SJCRH30 (cell line): ENCODE results near the gene NFKBIA. TPM values are rescaled to one million over a fixed set of nuclear protein-coding genes. Genes with fewer than 3 reads are reported as not detected.

Experiments
- DNase-seq, 2 experiments: peaks; one replicate each; pipeline ENCODE4 v3.0.0-alpha.2; 2015 to 2020
- H3K27ac ChIP-seq: fragments of 250-450 bp; sonication (Bioruptor Pico); 2 replicates; pipeline ENCODE4 v1.5.1; 2020; ENCODE audit warnings: mild to moderate bottlenecking, moderate library complexity
- H3K27me3 ChIP-seq: fragments of 250-450 bp; sonication (Bioruptor Pico); 2 replicates; pipeline ENCODE4 v1.5.1; 2020; ENCODE audit warnings: mild to moderate bottlenecking, moderate library complexity
- H3K36me3 ChIP-seq: fragments of 250-450 bp; sonication (Bioruptor Pico); 2 replicates; pipeline ENCODE4 v1.5.1; 2020; ENCODE audit warnings: mild to moderate bottlenecking, moderate library complexity
- H3K4me1 ChIP-seq: fragments of 250-450 bp; sonication (Bioruptor Pico); 2 replicates; pipeline ENCODE4 v1.5.1; 2020; ENCODE audit warnings: mild to moderate bottlenecking, moderate library complexity
- H3K4me3 ChIP-seq: fragments of 250-450 bp; sonication (Bioruptor Pico); 2 replicates; pipeline ENCODE4 v1.5.1; 2020; ENCODE audit warnings: mild to moderate bottlenecking, moderate library complexity
- H3K9me3 ChIP-seq: fragments of 250-450 bp; sonication (Bioruptor Pico); replicated peaks from 2 replicates; pipeline ENCODE4 v1.5.1; 2020; ENCODE audit warnings: mild to moderate bottlenecking, moderate library complexity
- total RNA-seq: library from RNA; depleted of rRNA; stranded (reverse); fragments of >200 nt; shearing (Covaris generic); gene quantifications from 2 replicates; pipeline ENCODE4 v1.2.3, GENCODE V29; 2014

NFKBIA gene
- total RNA-seq, 1 experiment from 2014 or later, result 25.7 TPM

DNA sequence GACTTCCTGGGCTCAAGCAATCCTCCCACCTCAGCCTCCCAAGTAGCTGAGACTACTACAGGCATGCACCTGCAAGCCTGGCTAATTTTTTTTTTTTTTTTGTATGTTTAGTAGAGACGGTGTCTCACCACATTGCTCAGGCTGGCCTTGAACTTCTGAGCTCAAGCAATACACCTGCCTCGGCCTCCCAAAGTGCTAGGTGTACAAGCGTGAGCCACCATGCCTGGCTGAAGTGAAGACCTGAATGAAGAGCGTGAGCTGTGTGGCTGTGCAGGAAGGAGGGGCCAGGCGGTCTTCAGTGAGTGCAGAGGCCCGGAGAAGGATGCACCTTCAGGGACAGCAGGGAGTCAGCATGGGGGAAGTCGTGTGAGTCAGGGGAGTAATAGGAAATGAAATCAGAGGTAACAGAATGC lies 14.9 kb upstream of the NFKBIA start:
- Histone ChIP-seq H3K9me3 (no peaks in the 10 kb centered on the region), H3K27me3 (no peaks in the 10 kb centered on the region), H3K4me3 (no peak overlapping the region), H3K36me3 (no peaks in the 10 kb centered on the region), H3K27ac (no peak overlapping the region), H3K4me1 (peaks cover 9% of the 10 kb centered on the region)
- DNase-seq, result no peak

DNA sequence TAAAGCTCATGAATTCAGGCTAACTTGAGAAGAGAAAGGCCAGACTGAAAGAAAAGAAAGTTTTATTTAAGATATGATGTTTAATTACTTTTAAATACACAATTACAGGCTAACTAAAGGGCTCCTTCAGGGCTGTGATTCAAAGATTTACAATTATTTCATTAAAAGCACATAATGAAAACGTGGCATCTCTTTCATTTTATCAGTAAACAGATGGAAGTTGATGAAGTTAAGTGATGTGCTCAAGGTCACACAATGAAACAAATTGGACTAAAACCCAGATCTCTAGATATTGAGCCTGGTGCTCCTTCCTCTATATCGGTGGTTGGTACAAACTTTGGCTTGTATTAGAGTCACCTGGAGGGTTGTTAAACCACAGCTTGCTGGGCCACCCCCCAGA lies 13.5 kb upstream of the NFKBIA start:
- DNase-seq, result no peak

DNA sequence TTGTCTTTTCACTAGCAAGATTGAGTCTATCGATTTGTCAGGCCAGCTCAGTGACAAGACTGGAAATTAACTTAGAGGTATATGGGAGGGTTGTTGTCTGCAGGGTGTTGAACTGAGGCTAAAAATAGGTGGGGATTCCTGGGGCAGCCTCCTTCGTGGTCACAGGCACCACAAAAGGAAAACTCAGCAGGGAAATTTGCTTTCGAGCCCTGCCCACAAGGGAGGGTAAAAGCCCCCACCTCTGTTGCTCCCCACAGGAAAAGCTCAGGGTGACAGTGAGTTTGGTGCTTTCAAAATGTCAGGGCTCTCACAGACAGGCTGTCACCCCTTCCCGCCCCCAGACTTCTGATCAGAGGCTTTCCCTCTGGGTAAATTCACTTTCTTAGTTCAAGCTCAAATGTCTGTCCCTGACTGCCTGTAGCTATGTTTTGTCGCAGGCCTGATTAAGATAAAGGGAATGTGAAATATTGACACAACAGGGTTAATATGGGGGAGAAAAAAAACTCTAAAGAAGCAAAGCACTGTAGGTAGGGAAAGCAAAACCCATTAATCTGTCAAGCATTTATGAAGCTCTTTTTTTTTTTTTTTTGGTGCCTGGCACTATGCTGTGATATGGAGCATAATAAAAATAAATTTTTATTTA lies 11.7 kb upstream of the NFKBIA start:
- Histone ChIP-seq H3K4me1 (peaks cover 6% of the 10 kb centered on the region; the same call in 1 of the 2 replicates), H3K36me3 (no peaks in the 10 kb centered on the region), H3K27me3 (no peaks in the 10 kb centered on the region), H3K27ac (no peak overlapping the region), H3K4me3 (no peak overlapping the region), H3K9me3 (no peaks in the 10 kb centered on the region)
- DNase-seq, result no peak

More for the DNA sequence above, 13.5 kb upstream of the NFKBIA start:
- no peaks in the 10 kb centered on the region for H3K36me3 ChIP-seq
- H3K9me3 ChIP-seq, result no peaks in the 10 kb centered on the region
- H3K27me3 ChIP-seq, result no peaks in the 10 kb centered on the region
- peaks cover 13% of the 10 kb centered on the region for H3K4me1 ChIP-seq
- no peak overlapping the region for H3K4me3 ChIP-seq
- no peak overlapping the region for H3K27ac ChIP-seq

DNA sequence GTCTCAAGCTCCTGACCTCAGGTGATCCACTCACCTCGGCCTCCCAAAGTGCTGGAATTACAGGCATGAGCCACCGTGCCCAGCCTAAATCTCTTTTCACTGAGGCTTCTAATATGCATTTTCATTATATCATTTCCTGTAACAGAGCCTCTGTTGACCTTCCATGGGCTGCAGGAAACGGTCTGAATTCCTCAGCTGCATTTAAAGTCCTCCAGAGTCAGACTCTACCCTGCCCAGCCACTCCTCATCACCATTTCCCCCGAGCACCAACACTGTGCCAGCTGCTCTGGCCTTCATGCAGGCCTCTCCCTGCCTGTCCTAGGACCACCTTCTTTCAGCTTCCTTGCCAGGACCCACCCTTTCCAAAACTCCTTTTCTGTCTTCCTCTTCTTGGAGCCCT lies 9.8 kb upstream of the NFKBIA start:
- H3K27me3 ChIP-seq, result no peaks in the 10 kb centered on the region
- no peak overlapping the region for H3K27ac ChIP-seq
- no peaks in the 10 kb centered on the region for H3K36me3 ChIP-seq
- no peak overlapping the region for H3K4me3 ChIP-seq
- peak; percentile 27 to 28 for DNase-seq
- H3K4me1 ChIP-seq, result peaks cover 6% of the 10 kb centered on the region; the same call in 1 of the 2 replicates
- H3K9me3 ChIP-seq, result no peaks in the 10 kb centered on the region

DNA sequence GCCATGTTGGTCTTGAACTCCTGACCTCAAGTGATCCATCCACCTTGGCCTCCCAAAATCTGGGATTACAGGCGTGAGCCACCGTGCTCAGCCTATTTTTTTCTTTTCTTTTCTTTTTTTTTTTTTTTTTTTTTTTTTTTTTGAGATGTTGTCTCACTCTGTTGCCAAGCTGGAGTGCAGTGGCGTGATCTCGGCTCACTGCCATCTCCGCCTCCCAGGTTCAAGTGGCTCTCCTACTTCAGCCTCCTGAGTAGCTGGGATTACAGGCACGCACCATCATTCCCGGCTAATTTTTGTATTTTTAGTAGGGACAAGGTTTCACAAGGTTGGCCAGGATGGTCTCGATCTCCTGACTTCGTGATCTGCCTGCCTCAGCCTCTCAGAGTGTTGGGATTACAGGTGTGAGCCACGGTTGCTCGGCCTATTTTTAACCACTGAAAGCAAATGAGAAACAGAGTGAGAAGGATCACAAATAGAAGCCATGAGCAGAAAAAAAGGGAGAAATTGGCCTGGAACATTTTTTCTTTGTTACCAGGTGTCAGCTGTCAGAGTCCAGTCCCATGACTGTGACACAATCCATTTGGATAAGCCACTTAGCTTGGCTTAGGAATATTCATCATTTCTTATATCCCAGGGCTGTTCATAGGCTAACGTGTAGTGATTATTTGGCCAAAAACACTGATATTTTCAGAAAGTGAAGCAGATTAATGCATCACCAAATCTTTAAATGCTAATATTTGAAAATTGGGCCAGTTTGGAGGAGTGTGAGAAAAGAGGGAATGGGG lies 7.9 kb upstream of the NFKBIA start:
- H3K36me3 ChIP-seq, result no peaks in the 10 kb centered on the region
- H3K27me3 ChIP-seq, result no peaks in the 10 kb centered on the region
- no peaks in the 10 kb centered on the region for H3K9me3 ChIP-seq
- peaks cover 6% of the 10 kb centered on the region; the same call in 1 of the 2 replicates for H3K4me1 ChIP-seq
- H3K27ac ChIP-seq, result no peak overlapping the region
- DNase-seq, result no peak
- no peak overlapping the region for H3K4me3 ChIP-seq

DNA sequence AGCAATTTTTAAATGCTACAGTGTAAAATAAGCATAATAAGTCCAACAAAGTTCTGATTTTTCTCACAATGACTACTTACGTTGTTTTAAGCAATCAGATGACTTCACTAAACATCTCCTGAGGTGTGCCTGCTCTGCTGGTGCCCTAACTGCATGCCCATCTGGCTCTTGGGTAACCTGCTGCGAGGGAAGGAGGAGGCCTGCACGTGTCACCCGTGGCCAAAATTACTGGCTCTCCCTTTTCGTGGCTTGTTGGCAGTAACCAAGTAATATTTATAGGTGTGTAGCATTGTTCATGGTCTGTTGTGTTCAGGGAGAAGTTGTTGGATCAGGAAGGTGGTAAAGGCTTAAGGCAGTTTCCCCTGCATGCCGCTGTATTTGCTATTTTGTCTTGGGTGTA lies 6.3 kb upstream of the NFKBIA start:
- H3K4me1 ChIP-seq, result peaks cover 6% of the 10 kb centered on the region; the same call in 1 of the 2 replicates
- no peaks in the 10 kb centered on the region for H3K9me3 ChIP-seq

DNA sequence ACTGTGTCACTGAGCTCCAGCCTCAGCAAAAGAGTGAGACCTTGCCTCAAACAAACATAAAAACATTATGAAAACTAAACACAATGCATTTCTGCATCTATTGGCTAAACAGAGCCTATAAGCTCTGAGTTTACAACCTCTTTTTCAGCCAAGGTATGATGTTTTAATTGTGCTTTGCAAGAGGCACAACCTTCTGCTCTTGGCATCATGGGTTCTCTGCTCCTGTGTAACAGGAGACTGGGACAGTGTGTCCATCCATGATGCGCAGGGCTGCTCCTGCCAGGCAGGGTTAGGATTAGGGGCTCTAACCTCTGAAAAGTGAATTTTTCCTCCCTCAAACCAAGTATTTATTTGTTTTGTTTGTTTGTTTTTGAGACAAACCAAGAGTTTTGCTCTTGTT lies 5.0 kb upstream of the NFKBIA start:
- peaks cover 9% of the 10 kb centered on the region; the same call in 1 of the 2 replicates for H3K4me1 ChIP-seq
- no peaks in the 10 kb centered on the region for H3K9me3 ChIP-seq
- H3K36me3 ChIP-seq, result no peaks in the 10 kb centered on the region
- H3K4me3 ChIP-seq, result no peak overlapping the region
- no peaks in the 10 kb centered on the region for H3K27me3 ChIP-seq
- DNase-seq, result no peak
- H3K27ac ChIP-seq, result no peak overlapping the region

More for the DNA sequence above, 6.3 kb upstream of the NFKBIA start:
- Histone ChIP-seq H3K27ac (no peak overlapping the region), H3K27me3 (no peaks in the 10 kb centered on the region), H3K36me3 (no peaks in the 10 kb centered on the region), H3K4me3 (no peak overlapping the region)
- DNase-seq, result no peak

DNA sequence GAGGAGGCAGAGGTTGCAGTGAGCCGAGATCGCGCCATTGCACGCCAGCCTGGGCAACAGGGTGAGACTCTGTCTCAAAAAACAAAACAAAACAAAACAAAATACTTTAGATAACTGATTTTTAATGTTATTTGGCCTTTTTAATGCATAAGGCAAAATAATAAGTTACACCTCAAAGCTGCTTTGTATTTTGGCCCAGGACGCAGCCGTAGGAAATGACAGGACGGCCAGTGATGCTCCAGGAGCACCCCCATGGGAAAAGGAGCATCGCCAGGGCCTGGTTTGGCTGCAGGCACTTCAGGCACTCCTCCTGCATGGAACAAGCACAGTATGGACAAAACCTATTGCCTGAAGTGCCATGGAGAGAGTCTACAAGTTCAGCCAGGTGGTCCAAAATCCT lies 3.5 kb upstream of the NFKBIA start:
- Histone ChIP-seq H3K27me3 (no peaks in the 10 kb centered on the region), H3K4me3 (no peak overlapping the region), H3K9me3 (no peaks in the 10 kb centered on the region), H3K36me3 (peaks cover 4% of the 10 kb centered on the region), H3K4me1 (0 out of 2 replicates have a peak, but pooled peaks cover 4% of the 10 kb centered on the region), H3K27ac (no peak overlapping the region)
- no peak for DNase-seq

DNA sequence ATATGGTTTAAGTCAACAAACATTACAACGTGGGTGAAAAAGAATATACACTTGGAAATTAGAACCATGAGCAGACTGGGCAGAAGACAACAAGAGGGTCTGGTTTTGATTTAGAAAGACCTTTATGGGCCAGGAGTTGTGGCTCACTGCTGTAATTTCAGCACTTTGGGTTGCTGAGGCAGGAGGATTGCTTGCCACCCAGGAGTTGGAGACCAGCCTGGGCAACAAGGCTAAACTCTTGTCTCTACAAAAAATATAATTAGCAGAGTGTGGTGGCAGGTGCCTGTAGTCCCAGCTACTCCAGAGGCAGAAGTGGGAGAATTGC lies 2.7 kb upstream of the NFKBIA start:
- 0 out of 2 replicates have a peak, but pooled peaks cover 4% of the 10 kb centered on the region for H3K4me1 ChIP-seq
- H3K36me3 ChIP-seq, result peaks cover 12% of the 10 kb centered on the region
- H3K27ac ChIP-seq, result no peak overlapping the region
- H3K27me3 ChIP-seq, result no peaks in the 10 kb centered on the region
- no peaks in the 10 kb centered on the region for H3K9me3 ChIP-seq
- no peak overlapping the region for H3K4me3 ChIP-seq
- no peak for DNase-seq

DNA sequence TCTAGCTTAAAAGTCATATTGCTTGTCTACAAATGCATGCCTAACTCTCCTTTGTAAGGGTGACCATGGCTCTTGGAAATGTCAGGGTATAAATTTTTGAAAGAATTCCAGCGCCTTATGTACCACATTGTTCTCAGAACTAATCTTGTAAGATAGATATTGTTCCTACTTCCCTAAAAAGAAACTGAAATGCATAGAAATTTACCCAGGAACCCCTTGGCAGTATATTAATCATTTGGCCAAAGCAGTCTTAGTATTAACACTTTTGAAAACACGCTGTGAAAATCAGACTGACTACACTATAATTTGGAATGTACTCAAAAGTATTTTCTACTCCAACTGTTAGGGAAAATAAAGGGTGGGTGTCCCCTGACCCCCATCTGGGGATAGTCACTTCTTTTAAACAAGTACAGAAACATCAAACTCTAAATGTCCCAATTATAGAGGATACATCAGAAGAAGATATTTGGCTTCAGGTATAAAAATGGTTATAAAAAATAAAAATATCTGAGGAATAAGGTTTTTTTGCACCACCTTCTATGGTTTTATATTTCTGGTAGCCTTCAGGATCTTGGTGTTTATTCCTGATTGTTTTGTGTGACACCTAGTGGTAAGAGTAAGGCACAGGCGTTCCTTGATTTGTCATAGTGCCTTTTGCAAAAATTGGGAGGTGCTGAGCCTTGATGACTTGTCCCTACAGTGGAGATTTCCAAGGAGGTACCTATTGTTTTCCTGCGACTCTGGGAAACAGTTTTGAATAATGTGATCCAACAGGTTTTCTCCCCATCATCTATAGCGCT lies 2.2 kb upstream of the NFKBIA start:
- Histone ChIP-seq H3K4me3 (no peak overlapping the region), H3K27me3 (no peaks in the 10 kb centered on the region), H3K9me3 (no peaks in the 10 kb centered on the region), H3K36me3 (peaks cover 18% of the 10 kb centered on the region), H3K27ac (no peak overlapping the region), H3K4me1 (0 out of 2 replicates have a peak, but pooled peaks cover 4% of the 10 kb centered on the region)
- peak in 1 of 2 experiments; percentile 72 for DNase-seq

DNA sequence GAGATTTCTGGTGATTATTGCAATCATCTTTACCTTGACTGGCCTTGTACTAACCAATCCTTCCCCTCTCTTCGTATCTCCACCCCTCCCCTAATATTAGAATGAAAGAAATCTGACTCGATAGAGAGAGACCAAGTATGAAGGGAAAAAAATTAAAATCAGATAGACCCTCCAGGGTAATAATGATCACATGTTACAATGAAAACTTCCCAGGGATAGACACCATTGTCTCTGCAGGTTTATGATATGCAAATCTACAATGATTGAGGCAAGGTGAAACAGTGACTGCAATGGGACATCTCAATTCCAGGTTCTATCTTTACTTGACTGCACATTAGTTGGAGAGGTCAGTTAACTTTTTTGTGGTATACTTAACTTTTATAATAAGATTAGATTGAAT lies 1.5 kb upstream of the NFKBIA start:
- H3K36me3 ChIP-seq, result peaks cover 24% of the 10 kb centered on the region
- no peak overlapping the region for H3K27ac ChIP-seq

DNA sequence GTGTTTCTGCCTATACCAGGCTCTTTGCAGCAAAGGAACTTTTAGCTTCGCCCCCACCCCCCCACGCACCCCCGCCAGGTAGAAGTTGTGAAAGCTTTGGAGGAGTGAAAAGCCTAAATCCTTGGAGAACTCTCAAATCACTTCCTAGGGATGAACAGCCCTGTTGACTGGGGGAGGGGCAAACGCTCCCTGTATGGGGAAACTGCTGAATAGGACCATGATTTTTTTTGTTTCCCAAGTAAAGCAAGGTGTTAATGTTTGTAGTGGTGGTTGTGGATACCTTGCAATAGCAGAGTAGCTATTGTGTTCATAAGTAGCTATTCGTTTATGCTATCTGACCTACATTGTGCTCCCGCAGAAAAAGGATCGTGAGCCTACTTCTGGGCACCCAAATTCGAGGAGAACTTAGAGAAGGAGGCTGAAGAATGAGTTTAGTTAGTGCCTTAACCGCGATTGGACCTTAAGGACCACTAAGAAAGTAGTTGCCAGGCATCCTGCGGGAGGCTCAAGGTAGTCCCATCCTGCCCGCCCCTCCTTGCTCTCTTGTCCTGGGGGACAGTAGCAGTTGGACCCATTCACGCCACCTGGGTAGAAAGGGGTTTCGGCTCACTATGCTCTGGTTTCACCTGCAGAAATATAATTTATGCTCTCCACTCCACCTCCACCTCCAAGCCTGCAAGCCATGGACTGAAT lies 901 bp upstream of the NFKBIA start:
- Histone ChIP-seq H3K9me3 (no peaks in the 10 kb centered on the region), H3K36me3 (peaks cover 30% of the 10 kb centered on the region), H3K4me3 (peak overlapping the region; percentile 93), H3K27ac (no peak overlapping the region), H3K27me3 (no peaks in the 10 kb centered on the region), H3K4me1 (0 out of 2 replicates have a peak, but pooled peaks cover 4% of the 10 kb centered on the region)
- no peak for DNase-seq

More for the DNA sequence above, 1.5 kb upstream of the NFKBIA start:
- H3K4me1 ChIP-seq, result 0 out of 2 replicates have a peak, but pooled peaks cover 4% of the 10 kb centered on the region
- no peak overlapping the region for H3K4me3 ChIP-seq
- no peaks in the 10 kb centered on the region for H3K9me3 ChIP-seq
- DNase-seq, result no peak
- H3K27me3 ChIP-seq, result no peaks in the 10 kb centered on the region

DNA sequence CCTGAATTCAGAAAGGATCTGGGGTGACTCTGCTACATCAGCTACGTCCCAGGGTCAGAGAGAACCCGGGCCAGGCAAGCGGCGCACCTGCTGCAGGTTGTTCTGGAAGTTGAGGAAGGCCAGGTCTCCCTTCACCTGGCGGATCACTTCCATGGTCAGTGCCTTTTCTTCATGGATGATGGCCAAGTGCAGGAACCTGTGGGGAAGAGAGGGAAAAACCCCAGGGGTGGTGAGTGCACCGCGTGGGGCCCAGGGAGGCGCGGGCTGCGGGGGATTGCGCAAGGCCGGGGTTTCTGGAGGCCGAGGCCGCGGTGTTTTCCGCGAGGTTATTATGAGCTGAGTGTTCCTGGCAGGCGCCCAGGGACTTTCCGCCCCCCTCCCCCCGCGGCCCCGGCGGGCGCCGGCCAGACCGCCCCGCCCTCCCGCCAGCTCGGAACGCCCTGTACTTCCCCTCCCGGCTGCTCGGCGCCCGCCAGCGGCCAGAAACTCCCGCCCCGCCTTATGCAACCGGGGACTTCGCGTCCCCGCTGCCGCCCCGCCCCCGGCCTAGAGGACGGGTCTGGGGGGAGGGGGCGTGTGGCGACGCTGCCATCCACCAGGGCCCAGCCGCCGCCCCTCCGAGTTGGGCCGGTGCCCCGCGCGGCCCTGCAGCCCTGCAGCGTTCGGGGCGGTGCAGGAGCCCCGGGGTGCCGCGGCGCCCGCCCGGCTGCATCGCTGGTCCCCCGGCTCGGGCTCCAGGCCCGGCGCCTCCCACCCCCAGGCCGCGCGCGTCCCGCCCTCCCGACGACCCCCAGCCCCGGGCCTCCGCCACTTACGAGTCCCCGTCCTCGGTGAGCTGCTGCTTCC lies 723 bp downstream of the NFKBIA start:
- 0 out of 2 replicates have a peak, but pooled peaks cover 4% of the 10 kb centered on the region for H3K4me1 ChIP-seq
- H3K36me3 ChIP-seq, result peaks cover 37% of the 10 kb centered on the region
- DNase-seq, result peak; percentile 89 to 90
- no peaks in the 10 kb centered on the region for H3K9me3 ChIP-seq
- H3K4me3 ChIP-seq, result peak overlapping the region; percentile 93
- peak overlapping the region; percentile 81; the same call in 1 of the 2 replicates for H3K27ac ChIP-seq
- H3K27me3 ChIP-seq, result no peaks in the 10 kb centered on the region
